HepG2 (cell line): ENCODE results near the gene STK10. TPM values are rescaled to one million over a fixed set of nuclear protein-coding genes. Genes with fewer than 3 reads are reported as not detected.

Experiments
- ATAC-seq: fragments of 200-7000 bp; cut with Tn5 transposase; 3 replicates; pipeline ENCODE4 v1.9.1; 2020; ENCODE audit warnings: mild to moderate bottlenecking, moderate library complexity
- BruUV-seq: library from RNA; stranded (reverse); fragments of 400-500 nt; replicated peaks from 2 replicates; lab custom pipeline; 2021; lab: Mats Ljungman, UMichigan
- CTCF ChIA-PET: fragments of 300-600 bp; formaldehyde crosslinking; extraction: SDS; loops from one replicate; lab custom pipeline; 2021; ENCODE audit warnings: low total read pairs, inconsistent platforms, low intra/inter-chr PET ratio; lab: Yijun Ruan, JAX
- POLR2A ChIA-PET: fragments of 350-600 bp; sonication (Branson Sonifier 250); formaldehyde crosslinking; loops from one replicate; lab custom pipeline; 2020; ENCODE audit warnings: antibody characterized with exemption, inconsistent platforms; lab: Yijun Ruan, JAX
- DNase-seq: peaks from one replicate; pipeline ENCODE4 v3.0.0-alpha.2; 2015; ENCODE audit warnings: low spot score
- FAIRE-seq: peaks from 3 replicates; lab custom pipeline; 2011; peaks lifted over from hg19 to GRCh38; lab: Jason Lieb, UNC
- H2AFZ ChIP-seq: one replicate; pipeline ENCODE4 v1.6.1; 2011; ENCODE audit warnings: low read length, inconsistent platforms
- H3K27ac ChIP-seq: fragments of 300-600 bp; 3 replicates; pipeline ENCODE4 v1.8.0; 2011; ENCODE audit warnings: mixed run types, mild to moderate bottlenecking, mixed read lengths, low read length, inconsistent platforms; ENCODE audit not compliant: insufficient read depth; ENCODE audit errors: extremely low read length
- H3K27me3 ChIP-seq, 2 experiments: fragments of 200-600 bp in 1 of 2; 2 replicates in 1 of 2; 3 replicates in 1 of 2; pipeline versions ENCODE4 v1.6.0 to v1.8.0; 2011; ENCODE audit warnings: low read length in 2 of 2, mild to moderate bottlenecking in 2 of 2, moderate library complexity in 2 of 2, inconsistent platforms in 1 of 2; ENCODE audit not compliant: insufficient read depth in 2 of 2, control insufficient read depth in 1 of 2
- H3K36me3 ChIP-seq, 2 experiments: fragments of 200-600 bp in 1 of 2; replicated peaks in 1 of 2; 2 replicates in 1 of 2; 3 replicates in 1 of 2; pipeline versions ENCODE4 v1.5.1 to v1.8.0; 2011; ENCODE audit warnings: low read length in 2 of 2, inconsistent platforms in 1 of 2; ENCODE audit not compliant: insufficient read depth in 2 of 2, control insufficient read depth in 1 of 2
- H3K4me1 ChIP-seq: 2 replicates; pipeline ENCODE4 v1.5.1; 2012; ENCODE audit warnings: low read length, inconsistent platforms; ENCODE audit not compliant: insufficient read depth
- H3K4me2 ChIP-seq: 2 replicates; pipeline ENCODE4 v1.6.0; 2011; ENCODE audit warnings: low read depth, low read length, inconsistent platforms
- H3K4me3 ChIP-seq, 3 experiments: fragments of 200-600 bp in 1 of 3; sonication (generic), shearing (Covaris generic) in 1 of 3; replicated peaks in 1 of 3; 2 replicates each; pipeline ENCODE4 v1.5.1; 2011 to 2016; ENCODE audit warnings: low read length in 3 of 3, inconsistent platforms in 2 of 3, low read depth in 2 of 3, mild to moderate bottlenecking in 2 of 3, control low read depth in 1 of 3, mixed read lengths in 1 of 3; ENCODE audit not compliant: insufficient read depth in 1 of 3
- H3K79me2 ChIP-seq: one replicate; pipeline ENCODE4 v1.6.1; 2011; ENCODE audit warnings: low read length, inconsistent platforms; ENCODE audit not compliant: insufficient read depth
- H3K9ac ChIP-seq: 2 replicates; pipeline ENCODE4 v1.6.0; 2011; ENCODE audit warnings: mild to moderate bottlenecking, low read depth, low read length, inconsistent platforms; ENCODE audit not compliant: insufficient read depth
- H3K9me3 ChIP-seq: 2 replicates; pipeline ENCODE4 v1.5.1; 2012; ENCODE audit warnings: mild to moderate bottlenecking, low read length
- H4K20me1 ChIP-seq: 2 replicates; pipeline ENCODE4 v1.6.0; 2011; ENCODE audit warnings: inconsistent platforms, mild to moderate bottlenecking, low read length, moderate library complexity; ENCODE audit not compliant: insufficient read depth
- BRCA1 ChIP-seq: sonication (generic); formaldehyde crosslinking; IDR thresholded peaks from 2 replicates; pipeline ENCODE4 v1.4.0; 2020; ENCODE audit warnings: missing genetic modification reagents
- DNMT3B ChIP-seq: conservative IDR thresholded peaks from 2 replicates; pipeline ENCODE4 v1.6.1; 2016; ENCODE audit warnings: missing biosample characterization, control low read depth
- PATZ1 ChIP-seq: sonication (generic); formaldehyde crosslinking; IDR thresholded peaks from 2 replicates; pipeline ENCODE4 v1.4.0; 2020; ENCODE audit warnings: missing genetic modification reagents
- PAX8 ChIP-seq: sonication (generic); formaldehyde crosslinking; IDR thresholded peaks from 2 replicates; pipeline ENCODE4 v1.8.0; 2022; ENCODE audit warnings: mild to moderate bottlenecking, missing genetic modification reagents, borderline replicate concordance
- ZNF646 ChIP-seq: sonication (generic); formaldehyde crosslinking; IDR thresholded peaks from 2 replicates; pipeline ENCODE4 v1.9.0; 2021; ENCODE audit warnings: mild to moderate bottlenecking, missing genetic modification reagents
- WGBS: methylation state at CpG from one replicate; pipeline ENCODE4 v1.1.6; 2017; ENCODE audit warnings: low lambda C conversion rate; 5-methylcytosine and 5-hydroxymethylcytosine counted together
- in situ Hi-C: cut with HindIII; loops from 2 replicates; pipeline ENCODE4 v1.10.0; 2017; ENCODE audit warnings: low pct_unique_long_range_greater_than_20kb; ENCODE audit not compliant: extremely low pct_ligation_motif_present
- intact Hi-C: fragments of 100-400 bp; cut with micrococcal nuclease; formaldehyde crosslinking; loops from one replicate; pipeline ENCODE4 v1.10.0; 2022; ENCODE audit not compliant: unreplicated experiment
- polyA plus RNA-seq, 8 experiments: library from polyadenylated mRNA; depleted of rRNA in 3 of 8; stranded (reverse) in 7 of 8; unstranded in 1 of 8; fragments of >200 nt; fragmentation: Illumina TruSeq in 4 of 8; extraction: Trizol in 4 of 8; gene quantifications; 2 replicates each; pipeline versions ENCODE4 v1.2.1 to v1.2.3, GENCODE V29; 2011 to 2016; ENCODE audit warnings: low read depth in 4 of 8, missing spikeins in 1 of 8, mixed read lengths in 1 of 8; ENCODE audit not compliant: insufficient read depth in 1 of 8
- total RNA-seq, 5 experiments: library from RNA; depleted of rRNA; stranded (reverse); fragments of >200 nt; fragmentation: Illumina TruSeq; extraction: Trizol; gene quantifications; 2 replicates each; pipeline ENCODE4 v1.2.3, GENCODE V29; 2016; ENCODE audit warnings: low read depth in 1 of 5
- TF ChIP-seq, protein P1 (sequence below): sonication (generic); formaldehyde crosslinking; IDR thresholded peaks from 2 replicates; pipeline ENCODE4 v1.8.1; 2023; ENCODE audit warnings: mild to moderate bottlenecking, missing genetic modification reagents, borderline replicate concordance
- TF ChIP-seq, protein P2 (sequence below): sonication (generic); IDR thresholded peaks from 2 replicates; pipeline ENCODE4 v1.6.1; 2016; ENCODE audit warnings: low read depth, borderline replicate concordance
- TF ChIP-seq, protein P3 (sequence below): sonication (generic); formaldehyde crosslinking; IDR thresholded peaks from 2 replicates; pipeline ENCODE4 v1.9.0; 2022; ENCODE audit warnings: low read depth, missing genetic modification reagents

Gene STK10
- total and polyA plus RNA-seq, 2 of the 13 experiments (the other 11 are each of a cell fraction or from before 2014, with no cell fraction given): 7.0 to 7.2 TPM

GRCh38 chr5:172144291-172144815 lies 43.7 kb downstream of the STK10 start:
- in situ Hi-C loops (no loop called here), intact Hi-C loops (no loop called here)
- Histone ChIP-seq H3K9ac (no peak overlapping the region), H3K27me3 (no peaks in the 10 kb centered on the region), H3K79me2 (no peaks in the 10 kb centered on the region), H3K27ac (peak overlapping the region; percentile 36), H3K4me1 (peaks cover 40% of the 10 kb centered on the region), H4K20me1 (no peaks in the 10 kb centered on the region), H2AFZ (no peak overlapping the region), H3K36me3 (no peaks in the 10 kb centered on the region; a peak in 1 of 5 replicates), H3K9me3 (no peaks in the 10 kb centered on the region), H3K4me3 (0 out of 6 replicates have a peak overlapping the region, but pooled peaks of 1 of the 3 experiments have one; percentile 19), H3K4me2 (peak overlapping the region; percentile 49)
- WGBS: 0% methylated on average over 1 of the region's 10 CpGs
- DNase-seq: peak; percentile 67
- CTCF ChIA-PET: no interaction called here
- ATAC-seq: peak; percentile 87
- no TSS peak for BruUV-seq
- POLR2A ChIA-PET: interaction anchor here (0.6 to 1.0 kb wide), 3 partner anchors 19 to 30 kb away, joined by 3 to 4 read pairs (median 3); no protein-coding TSS in a partner anchor
- peak; percentile 60 for FAIRE-seq
- TF ChIP-seq PATZ1 (CRISPR knock-in tag) (peak; percentile 68; the same call in 1 of the 2 replicates), PAX8 (CRISPR knock-in tag) (no peak), BRCA1 (CRISPR knock-in tag) (no peak), DNMT3B (CRISPR knock-in tag) (no peak), ZNF646 (no peak)
- TF ChIP-seq, protein P1, sequence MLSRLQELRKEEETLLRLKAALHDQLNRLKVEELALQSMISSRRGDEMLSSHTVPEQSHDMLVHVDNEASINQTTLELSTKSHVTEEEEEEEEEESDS (CRISPR knock-in tag): no peak
- TF ChIP-seq, protein P2, sequence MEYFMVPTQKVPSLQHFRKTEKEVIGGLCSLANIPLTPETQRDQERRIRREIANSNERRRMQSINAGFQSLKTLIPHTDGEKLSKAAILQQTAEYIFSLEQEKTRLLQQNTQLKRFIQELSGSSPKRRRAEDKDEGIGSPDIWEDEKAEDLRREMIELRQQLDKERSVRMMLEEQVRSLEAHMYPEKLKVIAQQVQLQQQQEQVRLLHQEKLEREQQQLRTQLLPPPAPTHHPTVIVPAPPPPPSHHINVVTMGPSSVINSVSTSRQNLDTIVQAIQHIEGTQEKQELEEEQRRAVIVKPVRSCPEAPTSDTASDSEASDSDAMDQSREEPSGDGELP: peak; percentile 66; the same call in 1 of the 2 replicates
- TF ChIP-seq, protein P3, sequence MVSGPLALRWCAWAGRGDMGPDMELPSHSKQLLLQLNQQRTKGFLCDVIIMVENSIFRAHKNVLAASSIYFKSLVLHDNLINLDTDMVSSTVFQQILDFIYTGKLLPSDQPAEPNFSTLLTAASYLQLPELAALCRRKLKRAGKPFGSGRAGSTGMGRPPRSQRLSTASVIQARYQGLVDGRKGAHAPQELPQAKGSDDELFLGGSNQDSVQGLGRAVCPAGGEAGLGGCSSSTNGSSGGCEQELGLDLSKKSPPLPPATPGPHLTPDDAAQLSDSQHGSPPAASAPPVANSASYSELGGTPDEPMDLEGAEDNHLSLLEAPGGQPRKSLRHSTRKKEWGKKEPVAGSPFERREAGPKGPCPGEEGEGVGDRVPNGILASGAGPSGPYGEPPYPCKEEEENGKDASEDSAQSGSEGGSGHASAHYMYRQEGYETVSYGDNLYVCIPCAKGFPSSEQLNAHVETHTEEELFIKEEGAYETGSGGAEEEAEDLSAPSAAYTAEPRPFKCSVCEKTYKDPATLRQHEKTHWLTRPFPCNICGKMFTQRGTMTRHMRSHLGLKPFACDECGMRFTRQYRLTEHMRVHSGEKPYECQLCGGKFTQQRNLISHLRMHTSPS (CRISPR knock-in tag): peak; percentile 67; the same call in 1 of the 2 replicates
